Chondrocyte (in vitro differentiated cells): Measurements from ENCODE around the gene OR1B1. TPM values are rescaled to one million over a fixed set of nuclear protein-coding genes. Genes with fewer than 3 reads are reported as not detected.
"Not testable (repeated sequence)": the region's sequence is repeated elsewhere in the genome, so short reads cannot be mapped to it uniquely, and the experiment has no call there.

Source experiments
- DNase-seq: peaks from one replicate; pipeline ENCODE4 v3.0.0; 2021; ENCODE audit warnings: mixed read lengths, low spot score
- H3K27ac Mint-ChIP-seq: one replicate; pipeline ENCODE4 v1.8.0; 2021; ENCODE audit warnings: mild to moderate bottlenecking, moderate library complexity, mixed read lengths; ENCODE audit not compliant: unreplicated experiment
- H3K27me3 Mint-ChIP-seq: 2 replicates; pipeline ENCODE4 v1.8.0; 2021; ENCODE audit warnings: low read depth, mixed read lengths
- H3K36me3 Mint-ChIP-seq: 2 replicates; pipeline ENCODE4 v1.8.0; 2021; ENCODE audit warnings: low read depth, mixed read lengths
- H3K4me1 Mint-ChIP-seq: 2 replicates; pipeline ENCODE4 v1.8.0; 2021; ENCODE audit warnings: low read depth, mild to moderate bottlenecking, mixed read lengths
- H3K4me3 Mint-ChIP-seq: one replicate; pipeline ENCODE4 v1.8.0; 2021; ENCODE audit warnings: mild to moderate bottlenecking, moderate library complexity, mixed read lengths; ENCODE audit not compliant: unreplicated experiment
- H3K9me3 Mint-ChIP-seq: 2 replicates; pipeline ENCODE4 v1.8.0; 2021; ENCODE audit warnings: low read depth, mixed read lengths
- total RNA-seq: library from RNA; stranded (reverse); gene quantifications from 3 replicates; pipeline ENCODE4 v1.2.1, GENCODE V29; 2021
- TF ChIP-seq, protein P1 (sequence below): fragments of 200-600 bp; sonication (generic); IDR thresholded peaks from 2 replicates; pipeline ENCODE4 v1.5.0; 2021; ENCODE audit warnings: antibody characterized with exemption, mild to moderate bottlenecking, moderate library complexity

OR1B1 gene
- total RNA-seq, 1 donor from 2014 or later = not detected

DNA sequence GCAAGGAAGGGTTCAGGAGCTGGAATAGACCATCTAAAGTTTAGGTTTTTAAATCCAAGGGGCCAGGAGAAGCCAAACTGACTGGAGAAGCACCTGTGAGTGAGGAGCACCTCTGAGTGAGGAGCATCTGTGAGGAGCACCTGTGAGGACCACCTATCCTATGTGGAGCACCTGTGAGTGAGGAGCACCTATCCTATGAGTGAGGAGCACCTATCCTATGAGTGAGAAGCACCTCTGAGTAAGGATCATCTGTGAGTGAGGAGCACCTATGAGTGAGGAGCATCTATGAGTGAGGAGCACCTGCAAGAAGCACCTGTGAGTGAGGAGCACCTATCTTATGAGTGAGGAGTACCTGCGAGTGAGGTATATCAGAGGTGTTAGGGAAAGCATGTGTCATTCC is 50.8 kb downstream of the OR1B1 start:
- H3K27me3 Mint-ChIP-seq = peaks cover 15% of the 10 kb centered on the region
- H3K4me3 Mint-ChIP-seq = no peak overlapping the region
- H3K36me3 Mint-ChIP-seq = no peaks in the 10 kb centered on the region
- no peak for DNase-seq
- H3K9me3 Mint-ChIP-seq = peaks cover 2% of the 10 kb centered on the region
- no peaks in the 10 kb centered on the region for H3K4me1 Mint-ChIP-seq
- TF ChIP-seq, protein P1, sequence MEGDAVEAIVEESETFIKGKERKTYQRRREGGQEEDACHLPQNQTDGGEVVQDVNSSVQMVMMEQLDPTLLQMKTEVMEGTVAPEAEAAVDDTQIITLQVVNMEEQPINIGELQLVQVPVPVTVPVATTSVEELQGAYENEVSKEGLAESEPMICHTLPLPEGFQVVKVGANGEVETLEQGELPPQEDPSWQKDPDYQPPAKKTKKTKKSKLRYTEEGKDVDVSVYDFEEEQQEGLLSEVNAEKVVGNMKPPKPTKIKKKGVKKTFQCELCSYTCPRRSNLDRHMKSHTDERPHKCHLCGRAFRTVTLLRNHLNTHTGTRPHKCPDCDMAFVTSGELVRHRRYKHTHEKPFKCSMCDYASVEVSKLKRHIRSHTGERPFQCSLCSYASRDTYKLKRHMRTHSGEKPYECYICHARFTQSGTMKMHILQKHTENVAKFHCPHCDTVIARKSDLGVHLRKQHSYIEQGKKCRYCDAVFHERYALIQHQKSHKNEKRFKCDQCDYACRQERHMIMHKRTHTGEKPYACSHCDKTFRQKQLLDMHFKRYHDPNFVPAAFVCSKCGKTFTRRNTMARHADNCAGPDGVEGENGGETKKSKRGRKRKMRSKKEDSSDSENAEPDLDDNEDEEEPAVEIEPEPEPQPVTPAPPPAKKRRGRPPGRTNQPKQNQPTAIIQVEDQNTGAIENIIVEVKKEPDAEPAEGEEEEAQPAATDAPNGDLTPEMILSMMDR = no peak
- no peak overlapping the region for H3K27ac Mint-ChIP-seq

- TF ChIP-seq, protein P1 = no peak
- Mint-ChIP-seq H3K4me3 (no peak overlapping the region), H3K36me3 (no peaks in the 10 kb centered on the region), H3K27ac (no peak overlapping the region), H3K9me3 (peaks cover 7% of the 10 kb centered on the region), H3K27me3 (peaks cover 8% of the 10 kb centered on the region), H3K4me1 (no peaks in the 10 kb centered on the region)
- no peak for DNase-seq
These were observed 51.7 kb downstream of the OR1B1 start for GRCh38 chr9:122605691-122606090.

DNA sequence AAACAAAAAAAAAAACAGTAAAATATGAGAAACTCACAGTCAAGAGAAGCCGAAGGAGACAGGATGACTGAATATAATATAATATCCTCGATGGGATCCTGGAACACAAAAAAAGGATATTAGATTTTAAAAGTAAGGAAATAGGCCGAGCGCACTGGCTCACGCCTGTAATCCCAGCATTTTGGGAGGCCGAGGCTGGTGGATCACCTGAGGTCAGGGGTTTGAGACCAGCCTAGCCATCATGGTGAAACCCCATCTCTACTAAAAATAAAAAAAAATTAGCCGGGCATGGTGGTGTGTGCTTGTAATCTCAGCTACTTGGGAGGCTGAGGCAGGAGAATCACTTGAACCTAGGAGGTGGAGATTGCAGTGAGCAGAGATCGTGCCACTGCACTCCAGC is 74.1 kb downstream of the OR1B1 start, which contains the start of gene OR1L8:
TSS of gene OR1L8 (minus strand) at position 101 of the 400 bp plus-strand sequence. CDS start 14,907 bp downstream, outside the sequence.
- H3K27me3 Mint-ChIP-seq, H3K4me3 Mint-ChIP-seq, DNase-seq, H3K36me3 Mint-ChIP-seq, H3K9me3 Mint-ChIP-seq, H3K4me1 Mint-ChIP-seq, H3K27ac Mint-ChIP-seq: not testable (repeated sequence)

DNA sequence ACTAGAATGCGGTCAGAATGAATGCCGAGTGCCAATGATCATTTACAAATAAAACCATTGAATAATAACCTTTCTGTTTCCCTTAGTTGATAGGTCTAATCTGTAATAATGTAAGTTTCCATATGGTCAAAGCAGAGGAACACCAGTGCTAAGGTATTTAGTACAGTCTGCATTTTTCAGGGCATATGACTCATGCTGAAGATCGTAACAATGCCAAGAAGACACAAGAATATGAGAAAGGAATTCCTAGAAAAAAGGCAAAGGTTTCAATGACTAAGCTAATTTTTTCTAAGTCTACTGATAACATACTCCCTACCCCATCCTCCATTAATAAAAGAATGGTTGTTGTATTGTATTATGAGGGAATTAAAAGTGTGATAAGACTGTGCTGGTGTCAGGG is 77.1 kb downstream of the OR1B1 start:
- Mint-ChIP-seq H3K27ac (no peak overlapping the region), H3K9me3 (peaks cover 6% of the 10 kb centered on the region), H3K4me1 (no peaks in the 10 kb centered on the region), H3K4me3 (no peak overlapping the region), H3K27me3 (peaks cover 6% of the 10 kb centered on the region), H3K36me3 (no peaks in the 10 kb centered on the region)
- TF ChIP-seq, protein P1 = no peak
- DNase-seq = no peak

DNA sequence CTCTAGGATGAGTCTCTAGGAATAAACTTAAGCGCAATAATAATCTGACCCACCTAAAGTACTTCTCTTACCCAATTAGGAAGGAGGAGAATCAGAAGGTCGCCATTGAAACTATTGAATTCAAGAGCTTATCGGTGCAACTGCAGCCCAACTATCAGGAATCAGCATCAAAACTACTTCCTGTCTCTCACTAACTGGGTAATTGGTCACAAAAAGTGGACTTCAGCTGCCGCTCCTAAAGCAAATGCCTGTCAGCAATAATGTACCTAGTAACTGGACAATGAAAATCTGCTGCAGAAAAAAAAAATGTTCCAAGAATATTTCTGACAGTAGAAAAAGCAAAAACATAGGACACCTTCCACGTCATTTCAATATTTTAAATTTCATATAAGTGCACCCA is 77.6 kb downstream of the OR1B1 start:
- peaks cover 6% of the 10 kb centered on the region for H3K27me3 Mint-ChIP-seq
- no peak for DNase-seq
- H3K27ac Mint-ChIP-seq = no peak overlapping the region

More for the DNA sequence above, 77.6 kb downstream of the OR1B1 start:
- Mint-ChIP-seq H3K36me3 (no peaks in the 10 kb centered on the region), H3K4me3 (no peak overlapping the region), H3K4me1 (no peaks in the 10 kb centered on the region), H3K9me3 (peaks cover 10% of the 10 kb centered on the region)
- TF ChIP-seq, protein P1 = no peak

Other genes starting within 250 kb of the OR1B1 start
- gene OR1J1, start 179.7 kb downstream of the OR1B1 start, total RNA-seq = not detected in 3 replicates
- gene OR1J2, start 146.8 kb downstream of the OR1B1 start, total RNA-seq = not detected in 3 replicates
- gene OR1J4, start 138.5 kb downstream of the OR1B1 start, total RNA-seq = not detected in 3 replicates
- not detected in 3 replicates for gene OR1N1, start 130.3 kb downstream of the OR1B1 start, total RNA-seq
- not detected in 3 replicates for gene OR1N2, start 104.5 kb downstream of the OR1B1 start, total RNA-seq
- gene OR1L8, start 74.2 kb downstream of the OR1B1 start, total RNA-seq = not detected in 3 replicates
- gene OR1Q1, start 42.9 kb downstream of the OR1B1 start, total RNA-seq = not detected in 3 replicates
- not detected in 3 replicates for gene OR1L1, start 4.1 kb upstream of the OR1B1 start, total RNA-seq
- gene OR1L3, start 17.5 kb upstream of the OR1B1 start, total RNA-seq = not detected in 3 replicates
- not detected in 3 replicates for gene OR1L4, start 66.4 kb upstream of the OR1B1 start, total RNA-seq
- gene OR1L6, start 84.7 kb upstream of the OR1B1 start, total RNA-seq = not detected in 3 replicates
- gene OR5C1, start 131.3 kb upstream of the OR1B1 start, total RNA-seq = not detected in 3 replicates
- gene OR1K1, start 142.5 kb upstream of the OR1B1 start, total RNA-seq = not detected in 3 replicates
- gene PDCL, start 171.0 kb upstream of the OR1B1 start, total RNA-seq = 24.9 to 28.0 TPM (median 26.4 TPM) in 3 replicates
- 74.4 to 87.2 TPM (median 74.6 TPM) in 3 replicates for gene RC3H2, start 247.7 kb upstream of the OR1B1 start, total RNA-seq